ENCODE measurements around the gene RNU6-8.

DNA sequence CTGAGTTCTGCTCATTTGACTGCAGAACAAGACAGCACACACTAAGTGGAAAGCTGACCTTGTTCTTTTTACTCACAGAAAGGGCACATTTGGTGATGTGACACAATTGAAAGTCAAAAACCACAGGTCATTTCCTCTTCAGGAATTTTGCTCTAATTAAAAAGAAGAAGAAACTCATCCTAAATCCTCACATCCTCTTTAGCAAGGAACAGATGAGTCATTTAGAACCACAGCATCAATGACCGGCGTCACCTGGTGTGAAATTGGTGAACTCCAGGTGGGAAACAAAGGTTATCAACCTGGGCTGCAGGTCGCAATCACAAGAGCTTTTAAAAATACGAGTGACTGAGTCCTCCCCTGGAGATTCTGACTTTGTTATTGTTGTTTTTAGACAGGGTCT is 2.9 kb upstream of the RNU6-8 start:
- TF ChIP-seq, protein P1, sequence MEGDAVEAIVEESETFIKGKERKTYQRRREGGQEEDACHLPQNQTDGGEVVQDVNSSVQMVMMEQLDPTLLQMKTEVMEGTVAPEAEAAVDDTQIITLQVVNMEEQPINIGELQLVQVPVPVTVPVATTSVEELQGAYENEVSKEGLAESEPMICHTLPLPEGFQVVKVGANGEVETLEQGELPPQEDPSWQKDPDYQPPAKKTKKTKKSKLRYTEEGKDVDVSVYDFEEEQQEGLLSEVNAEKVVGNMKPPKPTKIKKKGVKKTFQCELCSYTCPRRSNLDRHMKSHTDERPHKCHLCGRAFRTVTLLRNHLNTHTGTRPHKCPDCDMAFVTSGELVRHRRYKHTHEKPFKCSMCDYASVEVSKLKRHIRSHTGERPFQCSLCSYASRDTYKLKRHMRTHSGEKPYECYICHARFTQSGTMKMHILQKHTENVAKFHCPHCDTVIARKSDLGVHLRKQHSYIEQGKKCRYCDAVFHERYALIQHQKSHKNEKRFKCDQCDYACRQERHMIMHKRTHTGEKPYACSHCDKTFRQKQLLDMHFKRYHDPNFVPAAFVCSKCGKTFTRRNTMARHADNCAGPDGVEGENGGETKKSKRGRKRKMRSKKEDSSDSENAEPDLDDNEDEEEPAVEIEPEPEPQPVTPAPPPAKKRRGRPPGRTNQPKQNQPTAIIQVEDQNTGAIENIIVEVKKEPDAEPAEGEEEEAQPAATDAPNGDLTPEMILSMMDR (IDR thresholded peaks at IDR 0.05) = no peak
- TF ChIP-seq EZH2 (IDR thresholded peaks at IDR 0.05; ENCODE audit: borderline replicate concordance, insufficient read depth, low read depth, low read length, poor library complexity, severe bottlenecking) = no peak
